HUES64 (cell line): ENCODE data around the gene SYT3.
"Not testable (repeated sequence)": the region's sequence is repeated elsewhere in the genome, so short reads cannot be mapped to it uniquely, and the experiment has no call there.

Experiments
- H3K27ac ChIP-seq: 2 replicates; pipeline ENCODE4 v1.7.0; 2013; ENCODE audit warnings: low read depth, low read length, inconsistent platforms
- H3K27me3 ChIP-seq: 2 replicates; pipeline ENCODE4 v1.6.1; 2013; ENCODE audit warnings: mild to moderate bottlenecking, low read length; ENCODE audit not compliant: insufficient read depth
- H3K36me3 ChIP-seq: 2 replicates; pipeline ENCODE4 v1.6.1; 2013; ENCODE audit warnings: mild to moderate bottlenecking, low read length; ENCODE audit not compliant: insufficient read depth
- H3K4me1 ChIP-seq: 2 replicates; pipeline ENCODE4 v1.6.1; 2013; ENCODE audit warnings: mild to moderate bottlenecking, low read length, moderate library complexity; ENCODE audit not compliant: insufficient read depth
- H3K4me3 ChIP-seq: 2 replicates; pipeline ENCODE4 v1.5.1; 2013; ENCODE audit warnings: mild to moderate bottlenecking, low read length, moderate library complexity
- H3K9ac ChIP-seq: 2 replicates; pipeline ENCODE4 v1.6.1; 2013; ENCODE audit warnings: mild to moderate bottlenecking, low read depth, low read length
- H3K9me3 ChIP-seq: 2 replicates; pipeline ENCODE4 v1.6.1; 2013; ENCODE audit warnings: low read depth, low read length; ENCODE audit not compliant: insufficient read depth
- WGBS: fragments of 150-250, 120-280 bp; methylation state at CpG from one replicate; pipeline ENCODE4 v1.1.7; 2013; ENCODE audit warnings: missing lambda C conversion rate; 5-methylcytosine and 5-hydroxymethylcytosine counted together

Gene SYT3

GRCh38 chr19:50590191-50590590 is 49.5 kb downstream of the SYT3 start:
- no peak overlapping the region for H3K4me3 ChIP-seq
- 88% methylated on average over 3 of the region's 3 CpGs for WGBS
- H3K27ac ChIP-seq: no peak overlapping the region
- H3K36me3 ChIP-seq: no peaks in the 10 kb centered on the region
- H3K9ac ChIP-seq: no peak overlapping the region
- no peaks in the 10 kb centered on the region for H3K27me3 ChIP-seq
- H3K9me3 ChIP-seq: peaks cover 20% of the 10 kb centered on the region
- no peaks in the 10 kb centered on the region for H3K4me1 ChIP-seq

DNA sequence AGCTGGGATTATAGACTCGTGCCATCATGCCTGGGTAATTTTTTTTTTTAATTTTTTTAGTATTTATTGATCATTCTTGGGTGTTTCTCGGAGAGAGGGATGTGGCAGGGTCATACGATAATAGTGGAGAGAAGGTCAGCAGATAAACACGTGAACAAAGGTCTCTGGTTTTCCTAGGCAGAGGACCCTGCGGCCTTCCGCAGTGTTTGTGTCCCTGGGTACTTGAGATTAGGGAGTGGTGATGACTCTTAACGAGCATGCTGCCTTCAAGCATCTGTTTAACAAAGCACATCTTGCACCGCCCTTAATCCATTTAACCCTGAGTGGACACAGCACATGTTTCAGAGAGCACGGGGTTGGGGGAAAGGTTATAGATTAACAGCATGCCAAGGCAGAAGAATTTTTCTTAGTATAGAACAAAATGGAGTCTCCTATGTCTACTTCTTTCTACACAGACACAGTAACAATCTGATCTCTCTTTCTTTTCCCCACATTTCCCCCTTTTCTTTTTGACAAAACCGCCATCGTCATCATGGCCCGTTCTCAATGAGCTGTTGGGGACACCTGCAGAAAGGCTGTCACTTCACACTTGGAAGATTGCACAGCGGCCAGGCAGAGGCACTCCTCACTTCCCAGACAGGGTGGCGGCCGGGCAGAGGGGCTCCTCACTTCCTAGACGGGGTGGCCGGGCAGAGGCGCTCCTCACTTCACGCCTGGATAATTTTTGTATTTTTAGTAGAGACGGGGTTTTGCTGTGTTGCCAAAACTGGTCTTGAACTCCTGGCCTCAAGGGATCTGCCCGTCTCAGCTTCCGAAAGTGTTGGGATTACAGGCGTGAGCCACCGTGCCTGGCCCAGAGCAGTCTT is 57.7 kb downstream of the SYT3 start:
- not testable (repeated sequence) for H3K9ac ChIP-seq, H3K4me3 ChIP-seq

GRCh38 chr19:50580970-50581634 is 58.6 kb downstream of the SYT3 start:
- peaks cover 24% of the 10 kb centered on the region for H3K9me3 ChIP-seq
- no peak overlapping the region for H3K9ac ChIP-seq
- WGBS: 94% methylated on average over 13 of the region's 13 CpGs
- no peaks in the 10 kb centered on the region for H3K27me3 ChIP-seq
- H3K27ac ChIP-seq: no peak overlapping the region
- no peak overlapping the region for H3K4me3 ChIP-seq
- no peaks in the 10 kb centered on the region for H3K36me3 ChIP-seq
- H3K4me1 ChIP-seq: no peaks in the 10 kb centered on the region

More for the DNA sequence above, 57.7 kb downstream of the SYT3 start:
- H3K9me3 ChIP-seq: peaks cover 24% of the 10 kb centered on the region
- 85% methylated on average over 19 of the region's 24 CpGs for WGBS
- H3K27ac ChIP-seq, H3K36me3 ChIP-seq, H3K4me1 ChIP-seq, H3K27me3 ChIP-seq: not testable (repeated sequence)

DNA sequence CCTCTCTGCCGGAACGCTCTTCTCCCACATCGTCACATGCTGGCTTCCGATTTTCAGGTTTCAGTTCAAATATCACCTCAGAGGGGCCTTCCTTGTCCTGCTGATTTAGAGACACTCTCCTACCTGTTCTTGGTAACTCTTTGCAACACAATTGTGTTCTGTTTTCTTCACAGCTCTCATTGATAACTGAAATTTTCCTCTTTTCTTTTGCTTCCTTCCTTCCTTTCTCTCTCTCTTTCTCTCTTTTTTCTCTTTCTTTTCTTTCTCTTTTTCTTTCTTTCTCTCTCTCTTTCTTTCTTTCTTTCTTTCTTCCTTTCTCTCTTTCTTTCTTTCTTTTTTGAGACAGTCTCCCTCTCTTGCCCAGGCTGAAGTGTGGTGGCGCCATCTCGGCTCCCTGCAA is 59.4 kb downstream of the SYT3 start:
- no peak overlapping the region for H3K9ac ChIP-seq
- no peak overlapping the region for H3K27ac ChIP-seq
- no peaks in the 10 kb centered on the region for H3K36me3 ChIP-seq
- no peaks in the 10 kb centered on the region for H3K4me1 ChIP-seq
- peaks cover 27% of the 10 kb centered on the region for H3K9me3 ChIP-seq
- no peaks in the 10 kb centered on the region for H3K27me3 ChIP-seq
- no peak overlapping the region for H3K4me3 ChIP-seq
- 93% methylated on average over 6 of the region's 6 CpGs for WGBS

GRCh38 chr19:50576769-50577168 is 62.9 kb downstream of the SYT3 start:
- H3K27ac ChIP-seq, H3K9ac ChIP-seq, H3K4me1 ChIP-seq, H3K4me3 ChIP-seq, H3K36me3 ChIP-seq, H3K27me3 ChIP-seq: not testable (repeated sequence)
- 79% methylated on average over 3 of the region's 3 CpGs for WGBS
- H3K9me3 ChIP-seq: peaks cover 22% of the 10 kb centered on the region

DNA sequence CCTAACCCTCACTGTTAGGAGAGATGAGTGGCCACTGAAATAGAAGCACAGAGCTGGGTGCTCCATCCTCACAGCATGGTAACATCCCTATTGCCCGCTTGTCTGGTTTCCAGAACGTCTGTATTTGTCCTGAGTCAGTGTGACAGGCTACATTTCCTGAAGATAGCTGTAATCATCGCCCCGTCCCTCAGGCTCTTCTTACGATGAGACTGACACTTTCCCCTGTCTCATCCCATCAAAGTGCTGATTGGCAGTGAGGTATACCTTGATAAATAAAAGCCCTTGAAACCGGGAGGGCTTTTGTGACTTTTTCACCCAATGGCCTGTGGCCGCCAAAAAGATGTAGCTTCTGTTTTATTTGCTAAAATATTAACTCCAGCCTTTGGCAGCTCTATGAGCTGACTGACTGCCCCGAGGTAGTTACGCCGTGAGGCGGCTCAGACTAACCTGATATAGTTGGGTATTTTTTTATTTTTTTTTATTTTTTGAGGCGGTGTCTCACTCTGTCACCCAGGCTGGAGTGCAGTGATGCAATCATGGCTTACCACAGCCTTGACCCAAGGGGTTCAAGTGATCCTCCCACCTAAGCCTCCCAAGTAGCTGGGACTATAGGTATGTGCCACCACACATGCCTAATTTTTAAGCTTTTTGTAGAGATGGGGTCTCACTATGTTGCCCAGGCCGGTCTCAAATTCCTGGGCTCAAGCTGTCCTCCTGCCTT is 65.8 kb downstream of the SYT3 start:
- Histone ChIP-seq H3K4me1 (no peaks in the 10 kb centered on the region), H3K9me3 (peaks cover 16% of the 10 kb centered on the region), H3K4me3 (no peak overlapping the region), H3K27me3 (peaks cover 12% of the 10 kb centered on the region), H3K27ac (no peak overlapping the region), H3K9ac (no peak overlapping the region), H3K36me3 (no peaks in the 10 kb centered on the region)
- 88% methylated on average over 13 of the region's 13 CpGs for WGBS
